Thymus (tissue), 11 donors: Measurements from ENCODE around the gene MTUS2. TPM values are rescaled to one million over a fixed set of nuclear protein-coding genes. Genes with fewer than 3 reads are reported as not detected.

Source experiments
- DNase-seq, 9 donors: peaks; one replicate each; pipeline ENCODE4 v3.0.0-alpha.2; 2013; ENCODE audit warnings: low spot score in 9 of 9, low read depth in 6 of 9, missing footprints in 1 of 9
- H3K27ac ChIP-seq, 2 donors: one replicate each; pipeline ENCODE4 v1.5.1; 2013; ENCODE audit warnings: control low read depth in 1 of 2, low read depth in 1 of 2, low read length in 1 of 2, mild to moderate bottlenecking in 1 of 2, moderate library complexity in 1 of 2
- H3K27me3 ChIP-seq, 2 donors: one replicate each; pipeline ENCODE4 v1.5.1; 2013; ENCODE audit warnings: low read length in 1 of 2; ENCODE audit not compliant: control insufficient read depth in 2 of 2, insufficient read depth in 1 of 2
- H3K36me3 ChIP-seq, 2 donors: one replicate each; pipeline ENCODE4 v1.5.1; 2013; ENCODE audit warnings: low read length in 1 of 2, mild to moderate bottlenecking in 1 of 2, moderate library complexity in 1 of 2; ENCODE audit not compliant: control insufficient read depth in 2 of 2, insufficient read depth in 2 of 2
- H3K4me1 ChIP-seq, 2 donors: one replicate each; pipeline ENCODE4 v1.5.1; 2013; ENCODE audit warnings: low read length in 2 of 2; ENCODE audit not compliant: control insufficient read depth in 2 of 2, insufficient read depth in 2 of 2
- H3K4me3 ChIP-seq, 2 donors: one replicate each; pipeline ENCODE4 v1.5.1; 2013; ENCODE audit warnings: low read length in 2 of 2, control low read depth in 1 of 2, mild to moderate bottlenecking in 1 of 2
- H3K9me3 ChIP-seq, 2 donors: one replicate each; pipeline ENCODE4 v1.5.1; 2013; ENCODE audit warnings: low read length in 1 of 2, mild to moderate bottlenecking in 1 of 2; ENCODE audit not compliant: control insufficient read depth in 2 of 2, insufficient read depth in 1 of 2
- WGBS: extraction: QIAGEN DNeasy Blood & Tissue Kit; methylation state at CpG from one replicate; pipeline ENCODE4 v1.1.7; 2013; 5-methylcytosine and 5-hydroxymethylcytosine counted together
- polyA plus RNA-seq: library from polyadenylated mRNA; stranded (reverse); fragments of 200-250 nt; gene quantifications from one replicate; pipeline ENCODE4 v1.2.3, GENCODE V29; 2013
- total RNA-seq: library from RNA; stranded (reverse); fragments of 120-200 nt; gene quantifications from one replicate; pipeline ENCODE4 v1.2.4, GENCODE V29; 2013
- donor health status: healthy.

The MTUS2 gene
- total and polyA plus RNA-seq, 2 donors = 0.09 to 0.18 TPM

DNA sequence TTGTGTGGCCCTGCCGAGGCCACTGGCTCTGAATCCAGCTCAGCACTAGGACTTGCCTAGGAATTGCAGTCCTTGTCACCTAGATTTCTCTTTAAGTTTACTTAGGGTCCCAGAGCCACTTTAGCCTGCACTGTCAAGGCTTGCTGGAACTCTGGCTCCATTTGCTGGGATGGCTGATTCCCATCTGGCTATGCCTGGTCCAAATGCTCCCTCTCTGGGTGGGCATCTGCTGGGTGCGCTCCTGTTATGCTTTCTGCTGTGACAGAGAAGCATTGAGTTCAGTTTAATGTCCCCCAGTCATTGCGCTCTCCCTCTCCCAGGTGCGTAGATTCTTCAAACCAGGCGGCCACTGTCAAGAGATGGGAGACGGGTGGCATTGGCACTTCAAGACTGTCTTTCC lies 102.2 kb downstream of the MTUS2 start:
- Histone ChIP-seq H3K27me3 (no peaks in the 10 kb centered on the region), H3K4me1 (no peaks in the 10 kb centered on the region)
- 81% methylated on average over 6 of the region's 6 CpGs for WGBS

DNA sequence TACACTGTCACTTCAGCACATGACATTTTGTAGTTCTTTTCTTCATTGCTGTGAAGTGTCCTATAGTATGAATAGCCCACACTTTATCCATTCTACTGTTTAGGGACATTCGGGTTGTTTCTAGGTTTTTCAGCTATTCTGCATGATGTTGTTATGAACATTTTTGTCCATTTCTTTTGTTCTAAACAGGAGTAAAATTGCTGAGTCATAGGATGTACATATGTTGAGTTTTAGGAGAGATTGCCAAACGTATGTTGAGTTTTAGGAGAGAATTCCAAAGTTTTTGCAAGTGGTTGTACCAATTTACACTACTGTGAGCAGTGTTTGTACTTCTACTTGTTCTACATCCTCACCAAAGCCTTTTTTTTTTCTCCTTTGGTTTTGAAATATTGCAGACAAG lies 115.0 kb downstream of the MTUS2 start:
- Histone ChIP-seq H3K4me3 (no peak overlapping the region), H3K27ac (no peak overlapping the region), H3K9me3 (peaks cover 0 to 4% of the 10 kb centered on the region in 2 donors), H3K4me1 (no peaks in the 10 kb centered on the region), H3K36me3 (no peaks in the 10 kb centered on the region), H3K27me3 (no peaks in the 10 kb centered on the region)
- WGBS = 74% methylated on average over 2 of the region's 2 CpGs
- no peak for DNase-seq

More for the DNA sequence above, 102.2 kb downstream of the MTUS2 start:
- no peak overlapping the region for H3K4me3 ChIP-seq
- DNase-seq = no peak
- H3K36me3 ChIP-seq = no peaks in the 10 kb centered on the region
- H3K27ac ChIP-seq = no peak overlapping the region
- peaks cover 0 to 10% of the 10 kb centered on the region in 2 donors for H3K9me3 ChIP-seq

DNA sequence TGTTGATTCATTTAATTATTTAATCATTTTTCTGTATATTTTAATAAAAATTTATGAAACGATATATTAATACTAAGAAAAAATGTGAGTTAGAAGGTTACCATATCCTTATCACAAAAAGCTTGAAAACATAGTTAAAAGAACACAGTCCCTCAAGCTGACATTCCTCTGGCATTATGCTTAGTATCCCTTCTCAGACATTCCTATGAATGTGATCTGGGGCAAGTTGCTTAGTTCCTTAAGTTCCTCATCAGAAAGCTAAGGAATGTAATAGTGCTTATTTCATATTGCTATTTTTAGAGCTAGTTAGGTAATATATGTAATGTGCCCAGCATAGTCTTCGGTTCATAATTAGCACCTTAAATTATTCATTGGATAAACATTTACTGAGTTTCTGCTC lies 122.8 kb downstream of the MTUS2 start:
- Histone ChIP-seq H3K9me3 (no peaks in the 10 kb centered on the region), H3K27ac (no peak overlapping the region), H3K4me3 (no peak overlapping the region), H3K27me3 (no peaks in the 10 kb centered on the region), H3K36me3 (no peaks in the 10 kb centered on the region), H3K4me1 (no peaks in the 10 kb centered on the region)
- DNase-seq = no peak
- 90% methylated on average over 2 of the region's 2 CpGs for WGBS

DNA sequence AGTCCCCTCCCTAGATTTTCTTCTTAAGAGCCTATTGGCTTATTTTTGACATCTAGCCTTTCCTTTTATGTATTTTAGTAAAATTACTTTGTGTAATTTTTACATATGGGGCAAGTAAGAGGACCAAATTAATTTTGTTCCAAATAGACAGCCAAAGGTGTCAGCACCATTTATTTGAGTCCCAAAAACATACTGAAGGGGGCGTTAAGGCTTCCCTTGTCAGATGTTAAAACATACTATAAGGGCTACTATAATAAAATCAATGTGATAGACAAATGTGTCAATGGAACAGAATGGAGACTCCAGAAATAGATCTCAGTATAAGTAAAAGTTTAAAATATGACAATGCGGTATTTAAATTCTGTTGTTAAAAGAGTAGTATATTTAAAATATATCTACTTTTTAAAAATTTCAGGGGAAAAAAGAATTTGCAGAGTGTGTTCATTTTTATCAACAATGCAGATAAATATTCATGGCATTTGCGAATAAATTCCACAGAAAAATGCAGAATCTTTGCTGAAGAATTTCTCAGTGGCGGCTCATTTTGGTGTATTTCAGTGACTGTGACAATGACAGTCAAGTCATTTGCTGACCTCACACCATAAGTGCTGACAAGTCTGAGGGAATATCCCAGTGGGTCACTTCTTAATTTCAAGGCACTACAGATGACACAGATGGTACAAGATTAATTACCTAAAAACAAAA lies 133.7 kb downstream of the MTUS2 start:
- Histone ChIP-seq H3K4me1 (no peaks in the 10 kb centered on the region), H3K36me3 (no peaks in the 10 kb centered on the region), H3K4me3 (no peak overlapping the region), H3K27ac (no peak overlapping the region), H3K9me3 (no peaks in the 10 kb centered on the region), H3K27me3 (no peaks in the 10 kb centered on the region)
- WGBS = 92% methylated on average over 4 of the region's 4 CpGs
- no peak for DNase-seq

DNA sequence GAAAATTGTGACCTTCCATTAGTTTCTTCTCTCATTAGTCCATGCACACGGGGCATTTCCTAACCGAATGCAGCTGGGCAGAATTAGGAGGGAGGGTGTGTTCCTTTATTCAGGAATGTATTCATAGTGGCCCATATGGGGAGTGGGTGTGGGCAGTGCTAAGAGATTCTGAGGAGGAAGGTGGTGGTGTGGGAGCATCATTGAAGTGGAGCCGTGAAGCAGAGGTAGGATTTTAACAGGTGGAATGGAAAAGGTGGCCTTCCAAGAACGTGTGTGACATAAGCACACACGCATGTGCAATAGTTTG lies 134.2 kb downstream of the MTUS2 start:
- Histone ChIP-seq H3K27me3 (no peaks in the 10 kb centered on the region), H3K4me3 (no peak overlapping the region), H3K4me1 (no peaks in the 10 kb centered on the region), H3K36me3 (no peaks in the 10 kb centered on the region), H3K9me3 (no peaks in the 10 kb centered on the region), H3K27ac (no peak overlapping the region)
- DNase-seq = no peak
- WGBS = 93% methylated on average over 5 of the region's 5 CpGs

DNA sequence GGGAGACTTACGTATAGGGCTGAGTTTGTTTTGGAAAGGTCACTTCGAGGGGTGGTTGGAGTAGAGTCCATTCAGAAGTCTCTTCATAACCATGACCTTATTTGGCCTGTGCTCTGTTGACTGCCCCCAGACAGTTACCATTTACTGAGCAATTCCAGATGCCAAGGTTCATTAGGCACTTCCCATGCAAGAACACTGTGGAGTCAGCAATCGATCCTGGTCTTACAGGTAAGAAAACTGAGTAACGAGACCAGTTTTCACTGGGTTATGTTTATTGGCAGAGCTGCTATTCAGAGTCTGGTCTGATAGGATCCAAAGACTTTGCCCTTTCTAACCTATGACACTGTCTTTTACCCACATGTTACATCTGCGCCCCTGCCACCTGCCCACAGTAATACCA lies 134.7 kb downstream of the MTUS2 start:
- Histone ChIP-seq H3K4me3 (no peak overlapping the region), H3K27me3 (no peaks in the 10 kb centered on the region), H3K27ac (no peak overlapping the region), H3K9me3 (no peaks in the 10 kb centered on the region), H3K36me3 (no peaks in the 10 kb centered on the region), H3K4me1 (no peaks in the 10 kb centered on the region)
- DNase-seq = no peak
- WGBS = 82% methylated on average over 5 of the region's 5 CpGs

DNA sequence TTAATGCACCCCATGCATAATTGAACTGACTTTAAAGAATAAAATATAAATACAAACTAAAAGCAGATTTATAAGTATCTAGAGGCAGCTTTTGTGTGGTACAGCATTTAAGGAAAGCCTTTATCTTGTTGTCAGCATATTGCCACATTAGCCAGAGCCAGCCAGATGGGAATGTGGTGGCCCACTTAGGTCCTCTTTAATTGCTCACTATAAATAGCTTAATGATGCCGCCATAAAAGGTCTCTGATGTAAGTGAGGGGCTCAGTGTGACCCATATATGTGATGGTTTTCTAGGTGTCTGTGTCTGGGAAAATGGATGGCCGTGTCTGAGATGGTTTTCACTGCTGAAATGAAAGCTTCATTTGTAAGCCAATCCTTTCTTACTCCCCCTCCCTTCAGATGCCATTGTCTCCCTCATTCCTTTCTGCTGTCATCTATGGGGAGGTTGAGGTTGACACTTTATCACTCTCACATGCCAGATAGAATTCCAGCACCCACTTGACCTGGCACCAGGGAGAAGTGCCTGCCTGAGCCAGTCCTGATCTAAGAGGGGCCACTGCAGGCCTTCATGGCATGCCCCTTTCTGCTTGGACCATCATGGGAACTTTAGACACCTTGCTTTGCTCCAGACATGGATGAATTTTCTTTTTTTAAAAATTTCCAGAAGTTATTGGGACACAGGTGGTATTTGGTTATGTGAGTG lies 135.3 kb downstream of the MTUS2 start:
- 84% methylated on average over 2 of the region's 2 CpGs for WGBS
- H3K4me3 ChIP-seq = no peak overlapping the region
- no peak overlapping the region for H3K27ac ChIP-seq
- H3K9me3 ChIP-seq = no peaks in the 10 kb centered on the region
- no peaks in the 10 kb centered on the region for H3K4me1 ChIP-seq
- DNase-seq = no peak
- no peaks in the 10 kb centered on the region for H3K36me3 ChIP-seq
- H3K27me3 ChIP-seq = no peaks in the 10 kb centered on the region

DNA sequence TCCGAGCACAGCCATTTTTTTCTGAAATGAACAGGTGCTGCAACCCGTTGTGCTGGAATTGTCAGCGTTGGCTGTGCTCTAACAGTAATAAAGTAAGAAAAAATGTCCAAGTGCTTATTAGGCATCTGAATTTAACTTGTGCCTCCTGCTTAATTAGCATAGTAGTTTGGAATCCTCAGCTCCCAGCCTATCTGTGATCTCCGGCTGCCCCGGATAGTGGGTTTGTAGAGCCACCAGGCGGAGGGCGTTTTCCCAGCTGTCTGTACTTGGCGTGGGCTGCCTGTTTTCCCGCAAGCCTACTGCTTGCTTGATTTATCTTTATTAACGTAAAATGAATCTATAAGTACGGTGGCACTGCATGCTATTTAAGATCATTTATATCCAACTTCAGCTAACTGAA lies 137.9 kb downstream of the MTUS2 start:
- no peak overlapping the region for H3K4me3 ChIP-seq
- H3K4me1 ChIP-seq = no peaks in the 10 kb centered on the region
- H3K27ac ChIP-seq = no peak overlapping the region
- no peaks in the 10 kb centered on the region for H3K36me3 ChIP-seq
- DNase-seq = no peak
- H3K9me3 ChIP-seq = no peaks in the 10 kb centered on the region
- 89% methylated on average over 11 of the region's 11 CpGs for WGBS
- H3K27me3 ChIP-seq = no peaks in the 10 kb centered on the region

DNA sequence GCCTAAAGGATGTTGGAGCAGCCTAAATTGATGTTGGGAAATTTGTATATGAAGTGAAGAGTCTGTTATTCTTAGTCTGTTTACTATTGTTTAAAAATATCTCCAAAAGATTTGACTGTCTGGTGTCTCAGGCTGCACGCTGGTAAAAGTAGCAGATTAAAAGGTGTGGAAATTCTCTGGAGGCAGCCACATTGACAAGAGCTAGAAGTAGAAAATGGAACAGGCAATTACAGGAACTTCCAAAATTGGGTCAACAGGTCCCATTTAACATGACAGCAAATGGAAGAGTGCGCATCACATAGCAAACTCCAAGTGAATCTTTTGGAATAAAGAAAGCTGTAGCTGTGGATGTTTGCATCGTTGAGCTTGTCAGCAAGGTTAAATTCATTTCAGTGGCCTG lies 138.3 kb downstream of the MTUS2 start:
- no peak overlapping the region for H3K4me3 ChIP-seq
- no peak for DNase-seq
- no peaks in the 10 kb centered on the region for H3K36me3 ChIP-seq
- H3K27me3 ChIP-seq = no peaks in the 10 kb centered on the region
- H3K4me1 ChIP-seq = no peaks in the 10 kb centered on the region
- no peak overlapping the region for H3K27ac ChIP-seq
- 93% methylated on average over 3 of the region's 3 CpGs for WGBS
- no peaks in the 10 kb centered on the region for H3K9me3 ChIP-seq
